Lung (tissue), 12 donors: ENCODE measurements around the gene NT5M. TPM values are rescaled to one million over a fixed set of nuclear protein-coding genes. Genes with fewer than 3 reads are reported as not detected.

Source experiments
- ATAC-seq: fragments of 200-7000 bp; cut with Tn5 transposase; one replicate; pipeline ENCODE4 v1.9.1; 2020; ENCODE audit warnings: moderate number of reproducible peaks; ENCODE audit not compliant: insufficient read depth, low FRiP score
- DNase-seq, 3 donors: peaks; one replicate each; pipeline ENCODE4 v3.0.0-alpha.2; 2013 to 2017
- H3K27ac ChIP-seq, 2 donors: one replicate each; pipeline ENCODE4 v1.5.1; 2013; ENCODE audit warnings: mild to moderate bottlenecking in 2 of 2, moderate library complexity in 2 of 2, control low read depth in 1 of 2, inconsistent platforms in 1 of 2, low read depth in 1 of 2, low read length in 1 of 2
- H3K27me3 ChIP-seq, 3 donors: one replicate each; pipeline ENCODE4 v1.5.1; 2013; ENCODE audit warnings: low read length in 2 of 3; ENCODE audit not compliant: control insufficient read depth in 3 of 3, insufficient read depth in 3 of 3
- H3K36me3 ChIP-seq, 4 donors: one replicate each; pipeline ENCODE4 v1.5.1; 2013; ENCODE audit warnings: low read length in 4 of 4, mild to moderate bottlenecking in 1 of 4, moderate library complexity in 1 of 4; ENCODE audit not compliant: control insufficient read depth in 4 of 4, insufficient read depth in 4 of 4
- H3K4me1 ChIP-seq, 5 donors: one replicate each; pipeline ENCODE4 v1.5.1; 2013; ENCODE audit warnings: low read length in 5 of 5, mild to moderate bottlenecking in 2 of 5, moderate library complexity in 1 of 5; ENCODE audit not compliant: control insufficient read depth in 5 of 5, insufficient read depth in 5 of 5
- H3K4me3 ChIP-seq: one replicate; pipeline ENCODE4 v1.5.1; 2013; ENCODE audit warnings: mild to moderate bottlenecking, control low read depth, moderate library complexity
- H3K9ac ChIP-seq, 2 donors: one replicate each; pipeline ENCODE4 v1.5.1; 2013; ENCODE audit warnings: low read length in 2 of 2, control low read depth in 1 of 2; ENCODE audit not compliant: insufficient read depth in 1 of 2
- H3K9me3 ChIP-seq, 4 donors: one replicate each; pipeline ENCODE4 v1.5.1; 2013; ENCODE audit warnings: low read length in 3 of 4, mild to moderate bottlenecking in 1 of 4, moderate library complexity in 1 of 4; ENCODE audit not compliant: control insufficient read depth in 4 of 4, insufficient read depth in 3 of 4
- CTCF ChIP-seq: IDR thresholded peaks from 2 replicates; pipeline ENCODE4 v1.5.1; 2012; ENCODE audit warnings: mild to moderate bottlenecking; ENCODE audit errors: control extremely low read depth, extremely low read depth
- WGBS, 2 donors: extraction: QIAGEN DNeasy Blood & Tissue Kit; methylation state at CpG; one replicate each; pipeline ENCODE4 v1.1.7; 2013; 5-methylcytosine and 5-hydroxymethylcytosine counted together
- polyA plus RNA-seq, 2 donors: library from polyadenylated mRNA; stranded (reverse); fragments of 200-250 nt; gene quantifications; one replicate each; pipeline ENCODE4 v1.2.1, GENCODE V29; 2013
- total RNA-seq, 2 donors: library from RNA; depleted of rRNA in 1 of 2; stranded (reverse); fragments of >200 nt in 1 of 2; gene quantifications; one replicate each; pipeline ENCODE4 v1.2.1, GENCODE V29; 2014 to 2021
- donor health status: control.
- donor health status: control.
- donor health status: Bipolar disorder and iron deficiency.
- donor health status: healthy.
- donor health status: DM: yes; HTN: yes; CAD: no.

NT5M gene
- total and polyA plus RNA-seq, 4 donors = 1.7 to 2.8 (median 2.1) TPM

- Histone ChIP-seq H3K4me3 (no peak overlapping the region), H3K27me3 (no peaks in the 10 kb centered on the region), H3K27ac (no peak overlapping the region), H3K4me1 (no peaks in the 10 kb centered on the region), H3K36me3 (no peaks in the 10 kb centered on the region), H3K9me3 (no peaks in the 10 kb centered on the region), H3K9ac (no peak overlapping the region)
- no peak for DNase-seq
- 91 to 93% methylated on average over 10 of the region's 10 CpGs for WGBS, 2 donors
- no peak for TF ChIP-seq CTCF
- no peak for ATAC-seq
These were observed 17.7 kb downstream of the NT5M start for GRCh38 chr17:17320911-17321220.

- DNase-seq = no peak
- TF ChIP-seq CTCF = no peak
- Histone ChIP-seq H3K9ac (no peak overlapping the region), H3K4me3 (no peak overlapping the region), H3K36me3 (no peaks in the 10 kb centered on the region), H3K9me3 (no peaks in the 10 kb centered on the region), H3K27ac (no peak overlapping the region), H3K27me3 (no peaks in the 10 kb centered on the region), H3K4me1 (no peaks in the 10 kb centered on the region)
- ATAC-seq = no peak
- WGBS, 2 donors = 87 to 89% methylated on average over 11 of the region's 11 CpGs
These were observed 18.3 kb downstream of the NT5M start for GRCh38 chr17:17321356-17322025.

GRCh38 chr17:17322516-17323510 is 19.6 kb downstream of the NT5M start:
- DNase-seq = no peak
- H3K9me3 ChIP-seq = no peaks in the 10 kb centered on the region
- no peaks in the 10 kb centered on the region for H3K27me3 ChIP-seq
- no peak overlapping the region for H3K4me3 ChIP-seq
- no peak overlapping the region for H3K27ac ChIP-seq
- H3K36me3 ChIP-seq = no peaks in the 10 kb centered on the region
- no peaks in the 10 kb centered on the region for H3K4me1 ChIP-seq
- no peak for TF ChIP-seq CTCF
- ATAC-seq = no peak
- H3K9ac ChIP-seq = no peak overlapping the region
- 97% methylated on average over 21 of the region's 21 CpGs for WGBS, 2 donors
